HG03060 (cell line): Measurements from ENCODE around the gene TUG1.

Experiments used
- ATAC-seq: cut with Tn5 transposase; IDR thresholded peaks from one replicate; pipeline ENCODE4 v1.9.1; 2021; ENCODE audit warnings: low read depth, moderate number of reproducible peaks; ENCODE audit not compliant: unreplicated experiment

TUG1 gene

DNA sequence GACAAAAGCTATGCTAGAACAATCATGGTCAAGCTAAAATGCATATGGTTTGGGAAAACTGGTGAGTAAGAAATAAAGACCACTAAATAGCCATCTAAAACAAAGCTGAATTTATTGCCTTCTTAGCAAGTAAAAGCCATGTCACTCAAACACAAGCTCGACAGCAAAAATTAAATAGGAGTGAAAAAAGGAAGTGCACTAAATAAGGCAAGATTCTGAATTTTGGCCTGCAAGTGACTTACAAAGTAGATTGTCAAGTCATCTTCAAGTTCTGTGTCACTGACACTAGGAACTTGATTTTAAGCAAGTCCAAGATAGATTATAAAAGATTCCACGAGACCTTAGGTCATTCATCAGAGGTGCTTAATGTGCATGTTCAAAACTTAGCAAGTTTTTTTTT is 27.4 kb downstream of the TUG1 start:
- ATAC-seq: no peak

DNA sequence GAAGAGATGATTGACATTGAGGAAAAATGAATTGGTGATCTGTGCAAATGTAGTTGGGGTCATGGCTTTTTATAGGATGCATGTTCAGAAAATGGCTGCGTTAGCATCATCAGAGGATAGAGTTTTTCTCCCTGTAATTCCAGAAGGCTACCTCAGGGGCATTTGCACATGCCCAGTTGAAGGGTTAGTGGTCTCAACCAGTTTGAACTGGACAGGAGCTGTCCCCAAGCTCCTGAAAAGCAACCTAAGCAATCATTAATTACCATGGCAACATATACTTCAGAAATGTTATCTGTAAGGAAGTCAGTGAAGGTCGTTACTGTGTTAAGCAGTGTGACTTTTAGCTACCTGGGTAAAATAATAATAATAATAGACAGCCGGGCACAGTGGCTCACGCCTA is 29.3 kb downstream of the TUG1 start:
- ATAC-seq: no peak

DNA sequence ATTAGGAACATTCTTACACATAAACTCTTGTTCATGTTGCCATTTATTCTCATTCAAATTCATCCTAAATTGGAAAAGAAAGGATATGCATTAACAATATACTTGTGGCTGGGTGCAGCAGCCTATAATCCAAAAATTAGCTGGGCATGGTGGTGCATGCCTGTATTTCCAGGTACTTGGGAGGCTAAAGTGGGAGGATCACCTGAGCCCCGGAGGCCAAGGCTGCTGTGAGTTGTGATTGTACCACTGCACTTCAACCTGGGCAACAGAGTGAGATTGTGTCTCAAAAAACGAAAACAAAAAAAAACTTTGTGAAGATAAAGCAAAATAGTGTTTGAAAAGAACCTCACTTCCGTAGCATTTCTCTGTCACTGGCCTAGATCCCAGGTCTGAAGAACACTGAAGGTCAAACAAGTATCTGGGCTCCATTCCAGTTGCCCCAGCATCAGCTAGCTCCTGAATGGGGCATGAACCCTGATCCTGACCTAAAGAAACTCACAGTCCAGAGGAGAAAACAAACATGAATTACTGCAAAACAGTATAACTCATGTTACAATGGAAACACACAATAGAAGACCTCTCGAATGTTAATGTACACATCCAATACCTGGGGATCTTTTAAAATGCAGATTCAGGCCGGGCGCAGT is 32.2 kb downstream of the TUG1 start:
- no peak for ATAC-seq

DNA sequence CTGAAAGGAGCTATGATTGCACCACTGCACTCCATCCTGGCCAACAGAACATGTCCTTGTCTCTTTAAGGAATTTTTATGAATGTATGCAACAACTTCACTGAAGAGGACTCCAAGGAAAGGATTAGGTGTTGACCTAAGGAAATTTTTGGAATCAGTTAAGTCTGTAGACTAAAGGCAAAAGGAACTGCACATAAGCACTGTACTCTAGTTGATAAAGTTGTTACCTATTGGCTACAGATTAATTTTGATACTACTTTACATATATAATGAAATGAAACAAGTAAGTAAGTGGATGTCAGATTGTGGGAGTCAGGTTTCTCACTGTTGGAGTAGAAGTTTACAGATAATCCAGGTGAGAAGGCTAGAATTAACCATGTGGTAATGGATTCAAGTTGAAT is 36.5 kb downstream of the TUG1 start:
- ATAC-seq: no peak

DNA sequence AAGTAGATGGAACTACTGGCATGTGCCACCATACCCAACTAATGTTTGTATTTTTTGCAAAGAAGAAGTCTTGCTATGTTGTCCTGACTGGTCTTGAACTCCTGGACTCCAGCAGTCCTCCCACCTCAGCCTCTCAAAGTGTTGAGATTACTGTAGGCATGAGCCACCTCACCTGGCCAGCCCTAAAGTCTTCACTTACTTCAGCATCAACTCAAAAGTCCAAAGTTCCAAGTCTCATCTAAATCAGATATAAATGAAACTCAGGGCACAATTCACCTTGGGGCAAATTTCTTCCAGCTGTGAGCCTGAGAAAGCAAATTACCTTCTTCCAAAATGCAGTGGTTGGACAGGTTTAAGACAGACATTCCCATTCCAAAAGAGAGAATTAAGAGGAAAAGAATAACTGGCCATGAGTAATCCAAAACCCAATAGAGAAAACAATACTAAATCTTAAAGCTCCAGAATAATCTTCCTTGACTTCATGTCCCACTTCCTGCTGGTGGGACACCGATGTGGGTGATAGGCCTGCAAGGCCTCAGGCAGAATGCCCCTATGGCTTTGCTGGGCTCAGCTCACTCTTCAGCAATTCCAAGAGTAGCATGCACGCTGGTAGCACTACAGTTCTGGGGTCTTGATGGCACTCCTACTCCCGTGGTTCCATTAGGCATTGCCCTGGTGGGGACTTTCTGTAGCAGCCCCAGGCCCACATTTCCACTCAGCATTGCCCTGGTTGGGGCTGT is 50.3 kb downstream of the TUG1 start:
- ATAC-seq: no peak

DNA sequence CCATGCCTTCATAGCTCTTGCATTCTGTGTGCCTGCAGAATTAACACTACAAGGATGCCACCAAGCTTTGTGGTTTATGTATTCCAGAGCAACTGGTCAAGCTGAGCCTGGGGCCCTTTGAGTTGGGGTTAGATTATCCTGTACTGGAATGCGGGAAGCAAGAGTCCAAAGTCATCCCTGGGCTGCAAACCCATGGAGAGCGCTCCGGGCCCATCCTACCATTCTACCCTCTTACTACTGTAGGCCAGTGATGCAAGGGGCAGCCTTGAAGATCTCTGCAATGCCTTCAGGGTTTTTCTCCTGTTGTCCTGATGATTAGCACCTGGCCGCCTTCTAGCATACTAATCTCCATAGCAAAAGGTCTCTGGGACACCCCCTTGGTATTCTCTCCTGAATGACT is 51.3 kb downstream of the TUG1 start:
- ATAC-seq: no peak

DNA sequence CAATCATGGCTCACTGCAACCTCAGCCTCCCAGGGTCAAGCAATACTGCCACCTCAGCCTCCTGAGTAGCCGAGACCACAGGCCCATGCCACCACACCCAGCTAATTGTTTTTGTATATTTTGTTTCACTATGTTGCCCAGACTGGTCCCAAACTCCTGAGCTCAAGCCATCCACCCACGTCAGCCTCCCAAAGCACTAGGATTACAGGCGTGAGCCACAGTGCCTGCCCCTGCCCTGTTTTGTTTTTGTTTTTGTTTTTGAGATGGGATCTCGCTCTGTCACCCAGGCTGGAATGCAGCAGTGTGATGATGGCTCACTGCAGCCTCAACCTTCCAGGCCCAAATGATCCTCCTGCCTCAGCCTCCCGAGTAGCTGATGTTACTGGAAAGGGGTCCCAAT is 53.5 kb downstream of the TUG1 start:
- ATAC-seq: no peak
